HCT116 (cell line): ENCODE measurements around the gene ADAM21.

Experiments
- EZH2 ChIP-seq: fragments of 200-600 bp; sonication (generic); IDR thresholded peaks from 2 replicates; pipeline ENCODE4 v1.6.1; 2017; ENCODE audit warnings: antibody characterized with exemption, mixed run types
- EZH2phosphoT487 ChIP-seq: fragments of 200-600 bp; IDR thresholded peaks from 2 replicates; pipeline ENCODE4 v1.6.1; 2018; ENCODE audit warnings: antibody characterized with exemption, borderline replicate concordance
- MAX ChIP-seq: IDR thresholded peaks from 2 replicates; pipeline ENCODE4 v1.6.1; 2012
- POLR2AphosphoS5 ChIP-seq: IDR thresholded peaks from 2 replicates; pipeline ENCODE4 v1.6.1; 2011; ENCODE audit warnings: mild to moderate bottlenecking, low read depth, low read length, moderate library complexity
- TF ChIP-seq, protein P1 (sequence below): IDR thresholded peaks from 2 replicates; pipeline ENCODE4 v1.6.1; 2012; ENCODE audit warnings: low read depth
- TF ChIP-seq, protein P2 (sequence below), 3 experiments: fragments of 200-600 bp in 1 of 3; sonication (generic) in 1 of 3; IDR thresholded peaks in 2 of 3; conservative IDR thresholded peaks in 1 of 3; 2 replicates each; pipeline ENCODE4 v1.5.1; 2012 to 2017; ENCODE audit warnings: low read depth in 2 of 3, low read length in 2 of 3, antibody characterized with exemption in 1 of 3, borderline replicate concordance in 1 of 3, control low read depth in 1 of 3, mild to moderate bottlenecking in 1 of 3, mixed read lengths in 1 of 3, mixed run types in 1 of 3, moderate library complexity in 1 of 3; ENCODE audit not compliant: insufficient read depth in 1 of 3

- TF ChIP-seq POLR2AphosphoS5 (no peak), EZH2 (no peak), EZH2phosphoT487 (no peak), MAX (no peak)
- TF ChIP-seq, protein P1, sequence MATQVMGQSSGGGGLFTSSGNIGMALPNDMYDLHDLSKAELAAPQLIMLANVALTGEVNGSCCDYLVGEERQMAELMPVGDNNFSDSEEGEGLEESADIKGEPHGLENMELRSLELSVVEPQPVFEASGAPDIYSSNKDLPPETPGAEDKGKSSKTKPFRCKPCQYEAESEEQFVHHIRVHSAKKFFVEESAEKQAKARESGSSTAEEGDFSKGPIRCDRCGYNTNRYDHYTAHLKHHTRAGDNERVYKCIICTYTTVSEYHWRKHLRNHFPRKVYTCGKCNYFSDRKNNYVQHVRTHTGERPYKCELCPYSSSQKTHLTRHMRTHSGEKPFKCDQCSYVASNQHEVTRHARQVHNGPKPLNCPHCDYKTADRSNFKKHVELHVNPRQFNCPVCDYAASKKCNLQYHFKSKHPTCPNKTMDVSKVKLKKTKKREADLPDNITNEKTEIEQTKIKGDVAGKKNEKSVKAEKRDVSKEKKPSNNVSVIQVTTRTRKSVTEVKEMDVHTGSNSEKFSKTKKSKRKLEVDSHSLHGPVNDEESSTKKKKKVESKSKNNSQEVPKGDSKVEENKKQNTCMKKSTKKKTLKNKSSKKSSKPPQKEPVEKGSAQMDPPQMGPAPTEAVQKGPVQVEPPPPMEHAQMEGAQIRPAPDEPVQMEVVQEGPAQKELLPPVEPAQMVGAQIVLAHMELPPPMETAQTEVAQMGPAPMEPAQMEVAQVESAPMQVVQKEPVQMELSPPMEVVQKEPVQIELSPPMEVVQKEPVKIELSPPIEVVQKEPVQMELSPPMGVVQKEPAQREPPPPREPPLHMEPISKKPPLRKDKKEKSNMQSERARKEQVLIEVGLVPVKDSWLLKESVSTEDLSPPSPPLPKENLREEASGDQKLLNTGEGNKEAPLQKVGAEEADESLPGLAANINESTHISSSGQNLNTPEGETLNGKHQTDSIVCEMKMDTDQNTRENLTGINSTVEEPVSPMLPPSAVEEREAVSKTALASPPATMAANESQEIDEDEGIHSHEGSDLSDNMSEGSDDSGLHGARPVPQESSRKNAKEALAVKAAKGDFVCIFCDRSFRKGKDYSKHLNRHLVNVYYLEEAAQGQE, result no peak
- TF ChIP-seq, protein P2, sequence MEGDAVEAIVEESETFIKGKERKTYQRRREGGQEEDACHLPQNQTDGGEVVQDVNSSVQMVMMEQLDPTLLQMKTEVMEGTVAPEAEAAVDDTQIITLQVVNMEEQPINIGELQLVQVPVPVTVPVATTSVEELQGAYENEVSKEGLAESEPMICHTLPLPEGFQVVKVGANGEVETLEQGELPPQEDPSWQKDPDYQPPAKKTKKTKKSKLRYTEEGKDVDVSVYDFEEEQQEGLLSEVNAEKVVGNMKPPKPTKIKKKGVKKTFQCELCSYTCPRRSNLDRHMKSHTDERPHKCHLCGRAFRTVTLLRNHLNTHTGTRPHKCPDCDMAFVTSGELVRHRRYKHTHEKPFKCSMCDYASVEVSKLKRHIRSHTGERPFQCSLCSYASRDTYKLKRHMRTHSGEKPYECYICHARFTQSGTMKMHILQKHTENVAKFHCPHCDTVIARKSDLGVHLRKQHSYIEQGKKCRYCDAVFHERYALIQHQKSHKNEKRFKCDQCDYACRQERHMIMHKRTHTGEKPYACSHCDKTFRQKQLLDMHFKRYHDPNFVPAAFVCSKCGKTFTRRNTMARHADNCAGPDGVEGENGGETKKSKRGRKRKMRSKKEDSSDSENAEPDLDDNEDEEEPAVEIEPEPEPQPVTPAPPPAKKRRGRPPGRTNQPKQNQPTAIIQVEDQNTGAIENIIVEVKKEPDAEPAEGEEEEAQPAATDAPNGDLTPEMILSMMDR (IDR thresholded peaks at IDR 0.05 in 2 of 3, conservative IDR thresholded peaks at IDR 0.05 in 1 of 3; ENCODE audit: borderline replicate concordance in 1 of 3, insufficient read depth in 1 of 3, low read depth in 2 of 3, low read length in 2 of 3), result no peak
Measured at GRCh38 chr14:70416338-70416724, 35.6 kb upstream of the ADAM21 start.
